ENCODE measurements around the gene HK1.

Gene HK1

DNA sequence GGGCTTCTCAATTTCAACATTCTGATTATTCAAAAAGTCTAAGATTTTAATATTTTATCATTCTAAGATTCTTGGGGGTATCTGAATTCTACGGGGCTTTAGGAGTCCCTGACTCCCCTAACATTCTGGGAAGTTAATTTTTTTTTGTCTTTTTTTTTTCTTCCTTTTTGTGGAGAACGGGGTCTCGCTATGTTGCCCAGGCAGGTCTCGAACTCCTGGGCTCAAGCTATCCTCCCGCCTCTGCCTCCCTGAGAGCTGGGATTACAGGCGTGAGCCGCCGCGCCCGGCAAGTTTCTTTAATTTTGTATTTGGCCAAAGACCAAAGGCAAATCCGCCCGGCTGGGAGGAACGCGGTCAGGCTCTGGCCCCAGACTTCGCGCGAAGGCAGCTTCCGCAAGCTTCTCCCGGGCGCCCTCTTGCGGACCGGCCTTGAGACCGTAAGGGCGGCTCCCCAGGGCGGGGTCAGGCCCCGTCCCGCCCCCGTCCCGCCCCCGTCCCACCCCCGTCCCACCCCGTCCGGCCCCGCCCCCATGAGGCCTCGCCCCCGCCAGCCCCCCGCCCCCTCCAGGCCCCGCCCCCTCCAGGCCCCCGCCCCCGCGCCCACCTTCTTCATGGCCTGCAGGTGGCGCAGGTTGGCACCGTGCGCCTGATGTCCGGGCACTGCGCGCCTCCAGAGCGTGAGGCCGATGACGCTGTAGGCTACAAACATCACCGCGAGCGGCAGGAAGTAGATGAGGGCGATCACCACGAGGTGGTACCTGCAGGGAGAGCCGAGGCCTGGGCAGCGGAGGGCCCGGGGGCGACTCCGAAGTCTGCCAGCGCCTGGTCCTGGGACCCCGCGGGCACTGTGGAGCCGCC, 130.3 kb downstream of the HK1 start:
- DNase-seq, result peak; percentile 81 to 84

- DNase-seq, result no peak
Observed at GRCh38 chr10:69409176-69409495, 130.8 kb downstream of the HK1 start.

GRCh38 chr10:69409968-69410367, 131.7 kb downstream of the HK1 start:
- no peak for DNase-seq

GRCh38 chr10:69410487-69410886, 132.2 kb downstream of the HK1 start:
- no peak for DNase-seq

- no peak for DNase-seq
Observed at GRCh38 chr10:69411476-69411875, 133.2 kb downstream of the HK1 start.

DNA sequence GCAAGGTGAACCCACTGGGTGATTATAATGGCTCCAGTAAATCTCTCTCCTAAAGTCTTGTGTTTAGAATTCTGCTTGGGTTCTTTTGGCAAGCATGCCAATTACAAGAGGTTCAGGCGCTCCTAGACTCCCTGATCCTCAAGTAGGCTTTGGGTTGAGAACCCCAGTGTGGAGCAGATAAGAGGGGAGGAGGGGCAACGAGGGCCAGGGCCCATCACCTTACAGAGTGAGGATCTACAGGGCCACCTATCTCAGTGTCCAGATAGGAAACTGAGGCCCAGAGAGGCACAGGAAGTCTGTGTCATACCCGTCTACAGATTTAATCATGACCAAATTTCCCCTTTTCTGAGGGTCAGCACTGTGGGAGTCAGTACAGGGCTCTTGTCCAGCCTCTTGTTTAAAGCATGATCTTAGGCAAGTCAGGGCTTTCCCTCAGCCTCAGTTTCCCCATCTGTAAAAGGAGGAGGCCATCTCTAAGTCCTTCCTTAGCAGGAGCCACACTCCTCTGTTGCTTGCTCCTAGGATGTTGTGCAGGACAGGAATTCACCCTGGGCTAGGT, 134.0 kb downstream of the HK1 start:
- no peak for DNase-seq

DNA sequence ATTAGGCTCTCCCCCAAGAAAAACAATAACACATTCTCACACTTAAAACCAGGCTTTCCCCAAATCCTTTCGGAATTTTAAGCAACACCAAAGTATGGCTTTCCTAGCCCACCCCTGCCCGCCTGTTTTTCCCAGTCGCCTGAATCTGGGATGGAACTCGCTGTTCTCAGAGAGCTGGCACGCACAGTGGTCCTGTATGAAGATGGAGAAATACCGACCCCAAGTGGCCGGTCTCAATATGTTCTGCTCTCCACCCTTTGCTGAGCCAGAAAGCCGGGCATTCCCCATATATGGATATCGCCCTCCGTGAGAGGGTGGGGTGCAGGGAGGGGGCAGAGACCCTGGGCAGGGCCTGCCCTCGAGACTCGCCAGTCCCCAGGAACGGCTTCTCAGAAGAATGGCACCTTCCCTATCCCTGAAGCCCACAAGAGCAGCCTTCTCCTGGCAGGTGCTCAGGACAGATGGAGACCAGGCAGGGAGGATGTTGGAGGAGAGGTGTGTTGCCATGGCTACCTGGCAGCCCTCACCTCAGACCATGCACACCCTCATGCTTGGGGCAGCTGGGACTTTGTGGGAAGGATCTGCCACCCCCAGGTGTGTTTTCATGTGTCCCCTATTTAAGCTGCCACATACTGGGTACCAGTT, 135.0 kb downstream of the HK1 start:
- DNase-seq, result peak in 1 of 2 experiments; percentile 4

DNA sequence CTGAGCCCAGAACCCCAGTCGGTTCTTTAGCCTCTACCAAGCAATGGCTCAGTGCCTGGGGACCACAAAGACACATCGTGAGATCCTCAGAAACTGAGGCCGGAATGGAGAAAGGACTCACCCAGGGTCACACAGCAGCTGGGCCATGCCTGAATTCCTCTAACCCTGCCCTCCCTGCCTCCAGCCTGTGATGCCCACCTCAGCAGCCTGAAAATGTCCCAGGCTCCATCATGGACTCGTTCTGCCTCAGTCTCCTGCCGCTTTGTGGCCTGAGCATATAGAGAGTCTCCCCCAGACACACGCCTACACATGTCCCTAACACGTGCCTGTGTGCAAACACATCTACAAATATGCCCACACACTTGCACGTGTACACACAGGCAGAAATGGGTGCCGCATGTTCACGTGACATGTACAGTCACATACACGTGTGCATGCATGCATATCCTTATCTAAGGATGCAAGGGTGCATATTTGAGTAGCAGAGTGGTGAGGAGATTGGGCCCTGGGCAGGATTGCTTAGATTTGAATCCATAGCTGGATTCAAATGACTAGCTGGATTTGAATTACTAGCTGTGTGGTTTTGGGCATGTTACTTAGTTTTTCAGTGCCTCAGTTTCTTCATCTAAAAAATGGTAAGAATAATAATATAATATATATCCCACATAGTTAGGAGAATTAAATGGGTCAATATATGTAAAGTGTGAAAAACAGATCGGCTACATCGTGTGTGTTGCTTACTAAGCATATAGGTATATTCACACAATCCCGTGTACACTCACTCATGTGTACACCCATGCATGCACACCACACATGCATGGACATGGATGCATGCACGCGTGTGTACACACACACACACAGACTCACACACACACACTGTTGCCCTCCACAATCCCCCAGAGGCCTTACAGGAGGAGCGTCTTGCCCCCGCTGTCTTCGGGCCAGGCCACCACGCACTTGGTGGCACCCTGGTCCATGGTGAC, 136.0 kb downstream of the HK1 start:
- no peak for DNase-seq

DNA sequence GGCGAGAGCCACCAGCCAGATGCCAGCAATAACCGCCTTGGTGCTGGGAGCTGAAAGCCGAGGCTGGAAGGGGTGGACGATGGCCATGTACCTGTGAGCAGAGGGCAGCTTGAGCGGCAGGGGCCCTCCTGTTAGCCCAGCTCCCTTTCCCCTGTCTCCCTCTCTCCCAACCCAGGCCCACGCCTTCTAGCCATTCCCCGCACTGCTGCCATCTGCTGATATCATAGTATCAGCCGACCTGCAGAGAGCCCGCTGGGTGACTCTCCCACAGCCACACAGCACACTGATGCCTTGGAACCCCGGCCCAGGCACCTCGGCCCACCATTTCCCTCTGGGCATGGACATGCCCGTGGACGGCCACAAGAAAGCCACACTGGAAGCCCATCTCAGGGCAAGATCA, 136.8 kb downstream of the HK1 start:
- no peak for DNase-seq

GRCh38 chr10:69415951-69416350, 137.7 kb downstream of the HK1 start:
- no peak for DNase-seq

- no peak for DNase-seq
Observed at GRCh38 chr10:69416695-69417094, 138.4 kb downstream of the HK1 start, which contains the start of gene TACR2. TSS of gene TACR2 (minus strand) at chr10:69416918. CDS start at chr10:69416323, 595 bp downstream.

DNA sequence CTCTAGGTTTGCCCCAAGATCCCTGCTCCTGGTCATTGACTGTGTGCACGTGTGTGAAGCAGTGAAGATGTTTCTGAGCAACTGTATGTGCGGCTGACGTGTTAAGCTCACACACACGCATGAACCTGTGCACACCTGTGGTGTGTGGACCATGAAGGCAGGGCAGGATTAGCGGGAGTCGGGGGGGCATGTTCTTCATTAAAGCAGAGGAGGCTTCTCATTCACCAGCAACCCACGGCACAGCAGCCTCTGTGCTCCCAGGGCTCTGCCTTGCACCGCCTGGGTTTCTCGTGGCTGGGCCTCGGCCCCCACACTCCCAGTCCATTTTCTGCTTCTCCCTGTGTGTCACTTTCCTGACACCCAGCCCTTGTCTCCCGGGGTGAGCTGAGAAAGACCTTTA, 139.2 kb downstream of the HK1 start:
- no peak for DNase-seq

GRCh38 chr10:69418052-69418752, 139.9 kb downstream of the HK1 start:
- no peak for DNase-seq

- no peak for DNase-seq
Observed at GRCh38 chr10:69419096-69419743, 140.9 kb downstream of the HK1 start.

DNA sequence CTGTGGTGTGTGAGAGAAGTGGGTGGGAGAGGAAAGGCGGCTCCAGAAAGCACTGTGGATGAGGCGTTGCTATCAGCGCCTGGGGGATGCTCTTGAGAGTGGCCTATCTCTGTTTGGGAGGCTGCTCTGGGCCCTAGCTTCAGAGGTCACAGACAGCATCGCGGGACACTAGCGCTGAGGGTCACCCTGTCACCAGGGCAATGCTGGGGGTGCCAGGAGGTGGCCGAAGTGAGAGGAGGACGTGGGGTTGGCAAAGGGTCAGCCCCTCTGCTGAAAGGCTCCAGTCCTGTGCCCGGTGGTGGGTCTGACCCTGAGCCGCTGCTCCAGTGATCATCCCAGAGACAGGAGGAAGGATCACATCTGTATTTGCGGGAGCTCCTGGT, 141.4 kb downstream of the HK1 start:
- DNase-seq, result no peak

- DNase-seq, result no peak
Observed at GRCh38 chr10:69421611-69422308, 143.5 kb downstream of the HK1 start.

DNA sequence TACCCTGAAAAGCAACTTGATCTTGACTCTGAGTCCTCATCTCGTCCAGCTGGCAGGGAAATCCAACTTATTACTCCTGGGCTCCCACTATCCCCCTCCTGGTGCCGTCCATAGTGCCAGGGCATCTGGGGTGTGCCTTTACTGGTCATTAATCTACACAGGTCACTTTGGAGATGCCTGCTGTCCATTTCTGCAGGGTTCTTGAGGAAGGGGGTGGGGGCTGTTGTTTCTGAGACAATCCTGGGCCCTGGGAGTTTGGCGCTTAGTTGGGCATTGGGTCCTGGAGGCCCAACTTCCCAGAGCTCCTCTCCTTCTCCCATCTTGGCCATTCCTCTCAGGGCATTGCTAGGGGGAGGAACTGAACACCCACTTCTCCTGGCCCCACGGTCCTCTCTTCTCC, 144.4 kb downstream of the HK1 start:
- DNase-seq, result no peak

GRCh38 chr10:69425041-69425440, 146.7 kb downstream of the HK1 start:
- no peak for DNase-seq

DNA sequence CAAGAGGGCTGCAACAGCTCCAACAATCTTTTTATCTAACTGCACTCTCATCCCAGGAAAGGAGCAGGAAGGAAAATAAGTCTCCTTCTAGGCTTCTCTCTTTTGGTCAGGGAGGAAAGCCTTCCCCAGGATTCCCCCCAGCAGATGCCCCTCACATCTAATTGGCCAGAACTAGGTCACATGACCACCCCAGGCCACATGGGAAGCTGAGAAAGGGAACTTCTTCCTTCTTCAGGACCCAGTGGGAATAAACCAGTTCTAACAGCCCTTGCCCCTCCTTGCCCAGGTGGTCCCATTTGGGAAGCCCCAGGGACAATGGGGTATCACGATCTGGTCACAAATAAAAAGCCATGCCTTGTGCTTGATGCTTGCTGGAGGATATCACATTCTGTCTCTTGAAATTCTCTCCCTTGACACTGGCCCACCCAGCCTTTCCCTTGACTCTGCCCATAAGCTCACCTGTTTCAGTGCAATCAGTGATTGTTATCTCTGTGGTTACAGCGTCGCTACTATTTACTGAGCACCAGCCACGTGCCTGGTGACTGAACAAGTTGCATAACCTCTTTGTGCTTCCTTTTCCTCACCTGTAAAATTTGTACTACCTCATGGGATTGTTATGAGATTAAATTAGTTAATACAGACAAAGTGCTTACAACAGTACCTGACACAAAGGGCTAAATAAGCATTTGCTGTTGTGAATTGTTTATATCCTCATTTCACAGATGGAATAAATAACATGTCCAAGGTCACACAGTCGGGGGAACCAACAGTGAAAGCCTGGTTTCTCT, 147.4 kb downstream of the HK1 start:
- no peak for DNase-seq

DNA sequence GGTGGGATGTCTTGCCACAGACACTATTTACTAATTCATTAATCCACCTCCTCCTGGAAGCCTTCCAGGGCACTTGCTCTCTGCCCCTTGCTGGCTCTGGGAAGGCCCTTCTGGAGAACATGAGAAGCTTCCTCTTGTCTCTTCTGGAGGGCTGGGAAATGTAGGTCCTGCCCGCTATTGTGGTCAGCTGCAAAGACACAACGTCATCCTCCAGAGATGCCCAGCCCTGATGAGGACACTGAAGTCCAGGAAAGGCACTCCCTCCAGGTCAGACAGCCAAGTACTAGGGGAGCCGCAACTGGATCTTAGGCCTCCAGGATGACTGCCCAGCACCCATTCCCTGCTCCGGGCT, 148.1 kb downstream of the HK1 start:
- DNase-seq, result no peak
